OCI-LY1 (cell line): ENCODE measurements around the gene TCF21.

Experiments
- CTCF ChIP-seq: fragments of 200-600 bp; sonication (generic), shearing (Covaris generic); IDR thresholded peaks from 2 replicates; pipeline ENCODE4 v1.5.1; 2017; ENCODE audit warnings: mild to moderate bottlenecking, antibody characterized with exemption, low read length, moderate library complexity, mixed read lengths
- EZH2 ChIP-seq: fragments of 200-600 bp; sonication (generic), shearing (Covaris generic); IDR thresholded peaks from 2 replicates; pipeline ENCODE4 v1.8.0; 2017; ENCODE audit warnings: borderline replicate concordance, mixed run types, mild to moderate bottlenecking, antibody characterized with exemption, low read length, moderate library complexity, mixed read lengths

- TF ChIP-seq CTCF = peak; percentile 93
- TF ChIP-seq EZH2 = no peak
Observed at GRCh38 chr6:133916650-133917151, 27.8 kb downstream of the TCF21 start.
